Stimulated activated CD4-positive, alpha-beta T cell treated with anti-CD3 and anti-CD28 coated beads, Interleukin-1b, Interleukin-23, amount 100 ng/mL, for 1 hour (primary cell): ENCODE measurements around the gene IFIT1B.
"Not testable (repeated sequence)": the region's sequence is repeated elsewhere in the genome, so short reads cannot be mapped to it uniquely, and the experiment has no call there.

Experiments used
- DNase-seq, 2 donors: peaks; one replicate each; pipeline ENCODE4 v3.0.0-alpha.2; 2020; ENCODE audit warnings: low read depth in 2 of 2

The IFIT1B gene

DNA sequence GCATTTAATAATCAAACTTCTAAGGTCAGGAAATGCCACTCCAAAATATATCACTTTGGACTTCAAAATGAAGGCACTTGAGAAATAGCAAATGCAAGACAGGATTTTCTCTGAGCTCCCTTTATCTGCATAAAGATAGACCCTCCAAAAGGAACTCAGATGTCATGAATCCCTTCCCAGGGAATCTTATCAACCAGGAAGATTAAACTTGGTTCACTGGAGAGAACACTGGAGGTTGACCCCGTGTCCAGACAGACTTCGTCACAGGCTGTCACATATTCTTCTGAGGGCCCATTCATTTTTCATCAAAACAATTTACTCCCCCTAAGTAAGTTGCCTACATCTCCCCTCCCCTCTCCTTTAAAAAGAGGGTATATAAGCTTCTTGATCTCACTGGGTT is 28.9 kb upstream of the IFIT1B start:
- DNase-seq, result no peak

DNA sequence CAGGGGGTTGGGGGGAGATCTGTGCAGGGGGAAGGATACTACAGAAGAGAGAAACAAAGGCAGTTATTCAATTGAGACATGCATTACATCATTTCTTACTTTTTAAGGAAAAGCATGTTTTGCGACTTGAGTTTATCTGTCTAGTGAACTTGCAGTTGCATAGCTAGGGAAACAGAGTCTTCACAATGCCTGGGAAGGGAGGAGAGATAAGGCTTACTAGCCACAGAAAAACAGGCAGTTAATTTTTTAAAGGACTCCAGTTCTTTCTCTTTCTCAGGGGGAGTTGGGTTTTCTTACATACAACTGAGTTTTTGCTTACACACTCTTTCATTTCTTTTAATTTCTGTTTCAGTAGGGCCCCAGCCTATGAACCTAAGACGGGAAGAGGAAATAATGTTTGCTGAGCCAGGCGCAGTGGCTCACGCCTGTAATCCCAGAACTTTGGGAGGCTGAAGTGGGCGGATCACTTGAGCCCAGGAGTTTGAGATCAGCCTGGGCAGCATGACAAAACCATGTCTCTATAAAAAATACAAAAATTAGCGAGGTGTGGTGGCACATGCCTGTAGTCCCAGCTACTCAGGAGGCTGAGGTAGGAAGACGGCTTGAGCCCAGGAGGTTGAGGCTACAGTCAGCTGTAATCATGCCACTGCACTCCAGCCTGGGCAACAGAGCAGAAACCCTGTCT is 27.1 kb upstream of the IFIT1B start:
- not testable (repeated sequence) for DNase-seq

DNA sequence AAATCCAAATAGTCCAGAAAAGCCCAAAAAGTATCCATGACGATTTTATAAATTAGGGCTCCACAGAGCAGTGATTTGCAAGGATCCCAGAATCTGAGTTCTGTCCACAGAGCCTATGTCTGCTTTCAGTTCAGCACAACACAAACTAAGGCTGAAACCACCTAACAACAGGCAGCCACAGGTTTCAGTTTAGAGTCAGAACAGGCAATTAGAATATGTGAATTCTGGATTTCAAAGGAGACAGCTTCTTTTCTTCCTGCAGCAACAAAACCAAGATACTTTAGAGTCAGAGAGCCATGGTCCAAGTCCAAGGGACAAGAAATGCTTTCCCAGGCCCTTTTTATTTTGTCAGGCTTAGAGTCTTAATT is 26.5 kb upstream of the IFIT1B start:
- no peak for DNase-seq

DNA sequence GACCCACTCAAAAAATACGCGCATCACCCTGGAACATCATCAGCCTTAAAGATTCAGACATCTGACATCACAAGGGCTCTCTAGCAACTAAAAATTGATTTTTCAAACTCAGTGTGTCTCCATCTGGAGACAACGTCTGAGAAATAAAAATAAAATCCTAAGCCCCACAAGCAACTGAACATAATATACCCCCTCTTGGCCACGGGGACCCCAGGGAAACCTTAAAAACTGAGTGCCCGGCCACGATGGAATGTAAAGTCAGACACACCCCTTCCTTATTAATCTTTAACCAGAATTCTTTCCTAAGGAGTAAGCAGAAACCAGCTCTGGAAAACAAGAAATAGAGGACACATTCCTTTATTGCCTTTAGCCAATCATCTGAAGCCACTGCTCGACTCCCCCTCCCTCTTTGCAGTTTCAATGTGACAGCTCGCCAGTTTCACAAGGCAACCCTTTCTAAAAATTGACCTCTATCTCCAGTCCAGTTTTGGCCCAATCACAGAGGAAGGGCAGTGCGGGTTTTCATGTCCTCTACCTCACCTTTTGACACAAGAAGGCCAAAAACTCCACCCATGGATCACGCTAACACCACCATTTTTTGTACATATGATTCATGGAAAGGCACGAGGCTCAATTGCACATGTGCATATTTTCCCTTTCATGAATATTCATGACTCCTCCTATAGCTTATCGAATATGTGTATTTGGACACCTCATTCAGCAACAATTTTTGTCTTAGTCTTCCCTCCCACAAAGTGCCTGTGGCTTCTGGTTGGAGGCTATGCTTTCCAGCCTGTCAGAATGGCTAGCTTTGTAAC is 25.9 kb upstream of the IFIT1B start:
- no peak for DNase-seq

DNA sequence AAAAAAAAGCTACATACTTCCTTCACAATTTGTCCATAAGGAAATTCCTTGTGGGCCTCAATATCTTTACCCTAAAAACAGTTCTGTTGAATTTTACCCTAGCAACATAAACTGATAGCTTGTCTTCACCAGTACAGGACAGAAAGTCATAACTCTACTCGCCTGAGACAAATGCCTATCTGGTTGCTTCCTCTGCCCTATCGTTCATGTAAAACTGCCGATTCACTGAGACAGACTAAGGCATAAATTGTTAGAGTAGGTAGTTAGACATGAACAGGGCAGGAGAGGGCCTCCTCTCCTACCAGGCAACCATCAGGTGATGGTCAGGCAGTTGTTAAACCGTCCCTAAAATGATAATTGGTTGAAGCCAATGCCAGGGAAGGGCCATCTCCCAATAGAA is 25.1 kb upstream of the IFIT1B start:
- DNase-seq, result no peak

DNA sequence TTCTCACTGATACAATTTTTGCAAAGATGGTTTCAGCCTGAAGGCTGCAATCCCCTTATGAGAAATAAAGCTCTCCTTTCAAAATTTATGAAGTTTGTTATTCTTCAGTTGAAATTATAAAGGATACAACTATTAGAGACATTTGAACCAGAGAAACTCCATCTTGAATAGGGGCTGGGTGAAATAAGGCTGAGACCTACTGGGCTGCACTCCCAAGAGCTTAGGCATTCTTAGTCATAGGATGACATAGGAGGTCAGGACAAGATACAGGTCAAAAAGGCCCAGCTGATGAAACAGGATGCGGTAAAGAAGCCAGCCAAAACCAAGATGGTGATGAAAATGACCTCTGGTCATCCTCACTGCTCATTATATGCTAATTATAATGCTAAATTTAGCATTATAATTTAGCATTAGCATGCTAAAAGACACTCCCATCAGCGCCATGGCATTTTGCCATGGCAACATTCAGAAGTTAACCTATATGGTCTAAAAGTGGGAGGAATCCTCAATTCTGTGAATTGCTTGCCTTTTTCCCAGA is 22.4 kb upstream of the IFIT1B start:
- no peak for DNase-seq

DNA sequence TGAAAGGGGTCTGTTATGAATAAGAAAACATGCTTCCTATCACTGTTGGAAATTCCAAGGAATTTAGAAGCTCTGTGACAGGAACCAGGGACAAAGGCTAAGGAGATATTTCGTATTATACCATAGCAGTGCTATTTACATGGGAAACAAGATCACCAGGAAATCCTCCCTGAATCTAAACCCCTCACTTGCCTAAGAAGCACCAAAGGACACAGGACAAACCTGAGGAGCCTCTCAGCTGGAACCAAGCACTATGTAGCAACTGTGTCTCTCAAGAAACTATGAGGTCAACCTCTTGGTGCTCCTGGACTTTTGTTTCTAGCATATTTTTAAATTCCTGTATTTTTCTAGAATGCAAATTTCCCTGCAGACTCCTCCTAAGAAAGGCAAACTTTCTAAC is 20.8 kb upstream of the IFIT1B start:
- no peak for DNase-seq

DNA sequence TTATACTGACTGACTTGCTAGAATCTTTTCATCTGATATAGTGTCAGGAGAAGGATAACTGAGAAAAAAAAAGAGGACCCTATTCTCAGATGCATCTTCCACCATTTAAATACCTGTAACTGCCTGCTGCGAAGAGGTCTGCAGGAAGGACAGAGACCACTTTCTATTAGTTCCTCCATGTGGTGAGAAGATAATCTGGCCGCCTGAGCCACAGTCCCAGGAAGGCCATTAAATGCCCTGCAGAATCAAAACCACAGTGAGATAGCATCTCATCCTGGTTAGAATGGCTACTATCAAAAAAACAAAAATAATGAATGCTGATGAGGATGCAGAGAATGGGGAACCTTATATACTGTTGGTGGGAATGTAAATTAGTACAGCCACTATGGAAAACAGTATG is 19.9 kb upstream of the IFIT1B start:
- DNase-seq, result no peak

DNA sequence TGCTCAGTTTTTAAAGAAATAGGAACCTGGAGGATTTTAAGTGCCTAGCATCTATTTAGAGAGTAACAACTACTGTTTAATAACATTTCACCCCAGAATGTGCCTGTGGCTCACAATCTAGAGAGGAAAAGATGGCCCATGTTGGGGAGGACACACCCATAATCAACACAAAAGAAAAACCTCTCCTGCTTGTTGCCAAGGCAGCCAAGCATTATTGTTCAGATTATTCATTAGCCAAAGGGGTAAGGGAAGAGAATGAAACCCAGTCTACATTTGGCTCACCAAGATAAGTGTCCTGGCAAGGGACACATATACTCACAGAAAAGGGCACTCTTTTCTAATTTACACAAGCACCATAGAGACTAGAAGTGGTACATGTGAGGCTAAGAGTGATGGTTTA is 17.7 kb upstream of the IFIT1B start:
- DNase-seq, result no peak

DNA sequence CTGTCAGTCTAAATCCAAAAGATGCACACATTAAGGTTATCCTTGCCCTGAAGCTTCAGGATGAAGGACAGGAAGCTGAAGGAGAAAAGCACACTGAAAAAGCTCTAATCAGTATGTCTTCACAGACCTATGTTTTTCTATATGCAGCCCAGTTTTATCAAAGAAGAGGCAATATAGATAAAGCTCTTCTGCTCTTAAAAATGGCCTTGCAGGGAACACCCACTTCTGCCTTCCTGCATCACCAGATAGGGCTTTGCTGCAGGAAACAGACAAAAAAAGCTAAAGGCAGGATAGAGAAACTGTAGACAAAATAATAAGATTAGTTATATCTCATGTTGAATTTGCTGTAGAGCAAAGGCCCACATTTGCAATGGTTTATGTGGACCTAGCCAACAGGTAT is 14.9 kb upstream of the IFIT1B start:
- no peak for DNase-seq

DNA sequence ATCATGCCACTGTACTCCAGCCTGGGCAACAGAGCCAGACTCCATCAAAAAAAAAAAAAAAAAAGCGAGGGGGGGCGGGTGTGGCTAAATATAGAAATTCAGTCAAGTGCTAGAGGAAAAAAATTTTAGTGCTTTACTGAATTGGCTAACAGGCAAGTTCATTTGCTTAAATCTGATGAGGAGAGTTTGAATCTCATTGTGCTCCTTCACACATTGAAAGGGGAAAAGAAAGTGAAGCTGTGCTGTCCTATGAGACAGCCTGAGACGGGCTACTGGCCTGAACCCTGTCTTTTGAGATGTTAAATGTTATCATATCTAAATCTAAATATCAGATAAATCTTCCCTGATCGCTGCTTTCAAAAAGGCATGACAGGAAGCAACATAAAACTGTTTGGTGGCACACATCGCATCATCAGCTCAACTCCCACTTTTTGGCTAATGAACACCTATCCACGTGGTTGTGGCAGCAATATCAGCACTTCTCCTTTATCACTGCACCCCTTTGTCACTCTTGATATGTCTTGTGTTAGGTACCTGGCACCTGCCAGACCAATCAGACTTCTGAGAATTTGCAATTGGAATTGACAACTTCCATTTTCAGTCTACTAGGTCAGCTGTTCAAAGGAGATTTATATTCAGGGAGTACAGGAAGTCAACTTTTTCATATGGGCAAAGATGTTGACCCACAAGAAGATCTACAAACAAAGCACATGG is 14.0 kb upstream of the IFIT1B start:
- DNase-seq, result no peak

DNA sequence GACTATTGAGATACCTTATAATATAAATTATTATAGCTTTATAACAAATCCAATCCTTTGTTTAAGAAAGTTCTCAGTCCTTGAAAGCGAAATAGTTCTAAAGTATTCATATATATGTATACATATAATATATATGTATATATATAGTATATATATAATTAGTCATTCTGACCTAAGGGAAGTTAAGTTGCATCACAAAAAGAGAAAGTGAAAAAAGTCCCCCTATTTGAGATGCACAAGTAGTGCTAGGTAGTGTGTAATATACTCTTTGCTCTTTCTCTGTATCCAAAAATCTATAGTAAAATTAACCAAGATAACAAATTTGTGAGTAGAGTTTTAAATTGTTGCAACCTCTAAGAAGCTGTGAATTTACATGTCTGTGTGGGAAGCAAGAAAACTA is 13.3 kb upstream of the IFIT1B start:
- DNase-seq, result no peak

DNA sequence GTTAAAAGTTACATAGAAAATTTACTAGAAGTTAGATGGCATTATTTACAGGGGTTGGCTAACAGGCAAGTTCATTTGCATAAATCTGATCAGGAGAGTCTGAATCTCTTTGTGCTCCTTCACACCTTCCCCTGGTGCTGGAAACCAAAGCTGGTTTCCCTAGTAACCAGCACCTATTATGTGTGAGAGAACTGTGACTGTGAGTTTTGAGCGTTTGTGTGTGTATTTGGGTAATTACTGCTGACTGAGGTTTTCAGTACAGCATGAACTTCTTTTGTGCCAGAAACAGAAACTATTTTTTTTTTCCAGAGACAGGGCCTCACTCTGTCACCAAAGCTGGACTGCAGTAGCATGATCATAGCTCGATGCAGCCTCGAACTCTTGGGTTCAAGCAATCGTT is 10.3 kb upstream of the IFIT1B start:
- DNase-seq, result no peak

DNA sequence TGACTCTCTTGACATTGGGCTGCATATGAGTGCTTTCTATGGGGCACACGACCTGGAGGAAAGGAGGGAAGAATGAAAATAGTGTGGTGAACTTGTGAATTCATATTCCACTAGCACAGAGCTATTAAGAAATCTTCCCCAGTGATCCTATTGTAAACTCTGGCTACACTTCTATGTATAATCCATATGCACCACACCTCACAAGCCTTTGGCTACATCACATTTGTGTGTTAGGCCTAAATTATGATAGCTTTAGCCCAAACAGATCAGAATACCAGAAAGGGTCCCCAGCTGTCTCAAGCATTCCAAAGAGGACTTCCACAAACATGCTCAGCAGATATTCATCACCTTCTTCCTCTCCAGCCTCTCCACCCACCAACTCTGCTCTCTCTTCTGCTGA is 9.7 kb upstream of the IFIT1B start:
- no peak for DNase-seq

DNA sequence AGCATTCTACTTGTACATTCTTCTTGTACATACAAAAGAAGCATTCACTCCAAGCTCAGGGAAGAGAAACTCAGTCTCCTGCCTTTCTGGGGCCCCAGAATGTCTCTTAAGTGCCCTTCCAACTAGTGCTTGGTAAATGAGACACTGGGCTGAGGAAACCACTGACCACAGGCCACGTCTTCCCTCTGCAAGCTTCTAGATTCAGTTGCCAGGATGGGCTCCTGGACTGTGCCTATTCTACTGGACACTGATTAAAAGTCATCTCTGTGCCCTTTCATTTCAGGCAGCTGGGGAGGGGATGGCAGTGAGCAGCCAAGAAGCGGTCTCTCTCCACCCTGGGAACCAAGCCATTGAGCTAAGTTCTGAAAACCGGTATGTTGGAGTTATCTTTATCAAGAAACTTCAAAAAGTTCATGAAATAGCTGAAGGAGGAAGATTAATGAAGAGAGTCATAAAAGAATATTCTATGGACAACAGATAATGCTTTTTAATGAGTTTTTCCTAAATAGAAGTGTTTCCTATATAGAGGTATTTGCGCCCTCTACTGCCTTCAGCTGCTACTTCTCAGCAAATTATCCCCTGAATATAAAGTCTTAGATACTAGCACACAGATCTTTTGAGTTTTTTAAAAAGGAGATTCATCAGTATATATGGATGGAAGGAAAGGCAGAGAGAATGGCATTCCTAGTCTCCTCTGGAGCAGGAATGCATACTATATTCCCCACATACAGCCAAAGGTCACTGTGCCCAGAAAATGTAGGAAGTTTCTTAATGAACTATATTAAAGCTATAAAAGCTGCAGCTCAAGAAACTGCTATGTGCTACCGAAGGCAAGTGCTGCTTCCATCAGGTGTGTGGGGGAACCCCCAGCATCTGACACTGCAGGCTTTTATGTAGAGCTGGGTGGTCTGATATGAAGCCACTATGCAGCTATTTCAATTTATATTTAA is 8.4 kb upstream of the IFIT1B start:
- DNase-seq, result no peak

DNA sequence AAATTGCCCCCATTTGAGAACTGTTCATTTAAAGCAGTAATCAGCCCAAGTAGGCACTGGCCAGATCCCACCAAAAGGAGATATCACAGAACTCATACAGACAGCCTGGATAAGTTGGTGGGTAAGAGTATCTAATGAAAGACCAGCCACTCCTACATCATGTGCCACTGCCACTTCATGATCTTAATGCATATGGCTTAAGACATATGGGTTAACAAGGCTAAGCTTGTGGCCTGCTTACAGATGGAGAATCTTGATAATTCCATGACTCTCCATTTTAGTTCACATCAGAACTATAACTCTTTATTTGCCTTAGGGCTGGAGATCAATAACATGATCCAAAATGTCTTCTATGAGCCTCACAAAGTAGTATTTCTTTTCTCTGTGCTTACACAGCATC is 6.8 kb upstream of the IFIT1B start:
- DNase-seq, result no peak

DNA sequence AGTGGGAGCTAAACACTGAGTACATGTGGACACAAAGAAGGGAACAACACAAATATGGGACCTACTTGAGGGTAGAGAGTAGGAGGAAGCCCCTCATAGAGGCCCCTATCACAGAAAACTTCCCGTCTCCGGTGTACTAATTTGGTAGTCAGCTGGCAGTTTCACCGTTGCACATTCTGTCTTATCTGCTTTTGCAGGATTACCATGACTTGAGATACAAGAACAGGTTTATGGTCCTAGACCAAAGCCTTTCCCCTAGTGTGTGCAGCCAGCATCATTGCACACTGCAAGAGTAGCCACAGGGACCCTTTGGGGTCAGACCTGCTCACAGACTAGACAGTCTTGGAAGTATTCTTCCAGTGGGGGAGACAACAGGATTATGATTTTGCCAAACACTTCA is 5.9 kb upstream of the IFIT1B start:
- DNase-seq, result no peak

DNA sequence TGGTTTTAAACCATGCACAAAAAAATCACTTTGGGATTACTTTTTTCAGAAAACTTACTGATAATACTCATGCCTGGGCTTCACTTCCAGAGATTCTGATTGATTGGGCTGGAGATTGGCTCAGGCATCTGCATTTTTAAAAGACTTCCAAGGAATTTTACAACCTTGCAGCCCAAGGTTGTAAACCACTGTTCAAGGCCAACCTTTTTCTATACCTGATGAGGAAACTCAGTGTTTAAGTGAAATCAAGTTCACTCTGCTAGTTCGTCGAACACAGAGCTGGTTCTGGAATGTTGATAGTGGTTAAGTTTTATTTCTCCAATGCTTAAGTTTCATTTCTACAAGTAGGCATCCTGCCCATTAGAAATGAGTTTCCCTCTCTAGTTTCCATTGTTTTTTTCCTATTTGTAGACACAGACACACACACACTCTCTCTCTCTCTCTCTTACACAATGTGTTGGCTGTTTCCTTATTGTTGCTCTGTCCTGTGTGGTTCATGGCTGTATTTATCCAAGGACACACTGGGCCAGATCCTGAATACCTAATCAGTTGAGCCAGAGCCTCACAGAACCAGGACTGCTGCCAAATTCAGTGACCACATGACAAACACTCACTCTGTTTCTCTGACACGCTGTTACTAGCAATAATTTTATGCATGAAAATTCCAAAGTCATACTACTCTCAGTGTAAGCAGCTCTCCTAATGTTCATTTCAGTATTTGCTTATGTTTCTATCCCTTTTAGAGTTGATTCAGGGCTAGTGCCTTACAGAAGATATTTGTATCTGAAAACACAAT is 3.7 kb upstream of the IFIT1B start:
- no peak for DNase-seq

DNA sequence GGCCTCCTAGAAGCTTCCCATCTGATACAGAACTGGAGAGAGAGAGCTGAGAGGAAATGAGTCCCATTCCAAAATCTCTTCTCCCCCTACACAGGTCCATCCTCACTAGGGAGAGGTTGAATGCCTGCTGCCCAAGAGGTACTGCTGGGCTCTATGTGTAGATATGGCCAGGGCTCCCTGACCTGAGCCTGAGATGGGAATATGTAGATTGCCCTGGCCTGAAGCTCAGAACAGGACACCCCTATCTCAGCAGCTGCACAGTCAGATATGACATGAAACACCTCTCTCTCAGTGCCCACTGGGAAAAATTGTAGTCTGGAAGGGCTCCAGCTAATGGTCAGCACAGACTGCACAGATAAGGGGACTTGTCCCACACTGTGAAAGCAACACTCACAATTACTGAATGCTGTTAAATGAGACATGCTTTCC is 3.1 kb upstream of the IFIT1B start:
- DNase-seq, result no peak

DNA sequence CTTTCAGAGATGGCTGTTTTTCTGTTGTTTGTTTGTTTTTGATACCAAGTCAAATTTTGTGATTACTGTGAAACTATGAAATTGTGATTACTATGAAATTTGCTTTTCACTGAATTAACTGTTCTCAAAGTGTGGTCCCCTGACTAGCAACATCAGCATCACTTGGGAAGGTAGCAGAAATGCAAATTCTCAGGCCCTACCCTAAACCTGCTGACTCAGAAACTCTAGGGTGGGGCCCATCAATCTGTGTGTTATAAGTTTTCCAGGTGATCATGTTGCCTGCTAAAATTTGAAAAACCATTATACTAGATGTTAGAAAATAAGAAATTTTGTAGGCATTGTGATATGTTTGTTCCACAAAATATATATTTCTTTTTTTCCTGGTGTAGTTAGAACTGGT is 1.2 kb downstream of the IFIT1B start:
- DNase-seq, result no peak

DNA sequence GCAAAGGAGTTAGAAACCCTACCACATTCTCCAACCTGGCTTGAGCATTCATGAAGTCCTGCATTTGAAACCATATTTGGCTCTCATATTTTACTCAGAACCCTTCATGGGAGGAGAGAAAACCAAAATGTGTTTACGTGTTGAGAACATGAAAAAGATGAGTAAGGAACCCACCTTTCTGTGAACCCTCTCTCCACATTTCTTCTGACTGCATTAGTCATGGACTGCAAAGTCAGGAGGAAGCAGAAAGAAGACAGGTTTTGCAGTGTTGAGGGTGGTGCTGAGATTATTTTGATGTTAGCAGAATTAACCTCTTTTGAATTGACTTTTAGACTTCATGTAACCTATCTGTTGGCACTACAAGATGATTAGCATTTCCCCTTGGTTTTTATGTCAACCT is 4.9 kb downstream of the IFIT1B start:
- no peak for DNase-seq
